Measurements from ENCODE around the gene ARHGAP27.

Gene ARHGAP27

DNA sequence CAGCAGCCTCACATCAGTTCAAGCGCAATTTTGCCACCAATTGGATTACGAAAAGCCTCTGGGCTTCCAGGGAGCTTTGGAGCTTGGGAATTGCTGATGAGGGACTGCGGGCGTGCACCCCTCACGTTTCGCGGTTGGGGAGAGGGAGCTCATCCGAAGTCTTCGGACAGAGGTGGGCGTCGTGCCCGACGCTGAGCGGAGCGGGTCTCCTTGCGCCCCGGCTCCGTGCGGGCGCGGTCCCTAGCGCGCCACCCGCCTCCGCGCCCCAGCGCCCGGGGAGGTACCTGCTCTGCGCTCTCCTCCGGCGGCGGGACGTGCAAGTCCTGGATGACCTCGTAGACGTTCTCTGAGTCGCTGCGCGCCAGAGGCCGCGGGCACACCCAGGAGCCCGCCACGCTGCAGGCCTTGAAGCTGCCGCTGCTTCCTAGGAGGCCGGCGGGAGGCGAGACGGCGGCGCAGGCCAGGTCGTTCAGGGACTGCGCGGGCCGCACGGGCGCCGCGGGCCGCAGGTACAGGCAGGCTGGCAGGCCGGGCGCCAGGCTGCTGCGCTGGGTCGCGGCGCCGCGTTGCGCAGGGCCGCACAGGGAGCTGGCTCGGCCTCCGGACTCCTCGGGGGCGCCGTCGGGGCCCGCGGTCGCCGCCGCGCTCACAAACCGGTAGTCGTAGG is 3.2 kb downstream of the ARHGAP27 start:
- DNase-seq: no peak

DNA sequence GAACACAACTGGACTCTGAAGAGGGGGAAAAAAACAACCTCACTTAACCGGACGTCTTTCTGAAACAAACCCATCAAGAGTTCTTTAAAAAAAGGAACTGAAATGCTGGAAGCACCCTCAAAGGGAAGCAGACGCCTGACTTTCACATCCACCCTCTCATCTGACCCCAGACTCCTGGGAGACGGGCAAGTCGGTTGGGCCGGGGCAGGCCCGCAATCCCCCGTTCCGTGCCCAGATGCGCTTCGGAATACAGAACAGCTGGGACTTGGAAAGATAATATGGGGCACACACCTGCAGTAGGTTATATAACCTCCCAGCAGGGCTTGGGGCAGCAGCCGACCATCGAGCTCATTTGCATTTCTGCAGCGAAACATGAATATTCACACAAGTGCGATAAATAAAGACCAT is 3.7 kb downstream of the ARHGAP27 start:
- no peak for DNase-seq

DNA sequence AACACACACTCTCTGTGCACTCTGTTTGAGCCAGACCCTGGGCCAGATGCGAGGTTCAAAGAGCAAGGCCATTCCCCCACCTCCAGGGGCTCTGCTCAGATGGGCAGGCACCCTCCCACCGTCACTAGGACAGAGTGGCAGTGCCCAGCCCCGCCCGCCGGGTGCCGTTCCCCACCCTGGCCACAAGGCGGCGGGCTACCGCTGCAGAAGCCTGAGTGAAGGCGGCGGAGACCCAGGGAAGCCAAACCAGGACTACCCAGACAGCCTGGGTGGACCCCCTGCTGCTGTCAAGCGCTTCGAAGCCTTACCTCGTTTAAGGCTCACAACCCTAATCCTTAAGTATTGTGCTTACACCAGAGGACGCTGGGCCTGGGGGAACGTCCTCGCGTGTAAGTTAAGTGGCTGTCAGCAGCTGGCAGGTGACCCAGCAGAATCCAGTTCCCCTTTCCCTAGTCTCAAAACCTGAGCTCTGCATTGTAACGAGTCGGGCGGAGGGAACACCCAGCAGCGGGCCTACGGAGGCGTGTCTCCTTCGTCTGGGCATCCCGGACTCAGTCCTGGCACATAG is 4.5 kb downstream of the ARHGAP27 start:
- peak; percentile 73 to 86 (median 82) for DNase-seq

DNA sequence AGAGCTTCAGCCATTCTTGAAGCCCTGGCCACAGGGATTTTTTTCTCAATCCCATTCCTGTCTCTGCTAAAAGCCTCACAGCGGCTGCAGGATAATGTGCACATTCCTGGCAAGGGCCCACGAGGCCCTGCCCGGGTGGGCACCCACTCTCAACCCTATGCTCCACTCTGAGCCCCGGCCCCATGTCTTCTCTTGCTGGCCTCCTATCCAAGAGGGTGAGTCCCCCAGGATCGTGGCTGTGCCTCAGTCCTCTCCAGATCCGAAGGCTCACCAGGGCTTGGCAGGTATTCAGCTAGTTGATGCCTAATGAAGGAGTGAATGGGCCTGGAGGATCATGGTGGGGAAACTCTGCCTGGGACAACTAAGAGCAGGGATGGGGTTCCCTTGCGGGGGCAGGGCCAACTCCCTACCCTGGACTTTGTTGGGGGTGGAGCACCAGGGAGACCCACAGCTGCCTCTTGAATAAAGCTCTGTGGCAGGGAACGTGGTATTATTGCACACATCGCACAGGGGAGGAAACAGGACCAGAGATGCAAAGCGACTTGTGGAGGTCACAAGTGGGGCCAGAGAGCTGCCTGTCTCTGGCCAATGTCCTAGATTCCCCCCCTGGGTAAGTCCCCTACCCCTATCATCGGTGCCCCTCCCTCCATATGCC is 5.4 kb downstream of the ARHGAP27 start:
- no peak for DNase-seq

DNA sequence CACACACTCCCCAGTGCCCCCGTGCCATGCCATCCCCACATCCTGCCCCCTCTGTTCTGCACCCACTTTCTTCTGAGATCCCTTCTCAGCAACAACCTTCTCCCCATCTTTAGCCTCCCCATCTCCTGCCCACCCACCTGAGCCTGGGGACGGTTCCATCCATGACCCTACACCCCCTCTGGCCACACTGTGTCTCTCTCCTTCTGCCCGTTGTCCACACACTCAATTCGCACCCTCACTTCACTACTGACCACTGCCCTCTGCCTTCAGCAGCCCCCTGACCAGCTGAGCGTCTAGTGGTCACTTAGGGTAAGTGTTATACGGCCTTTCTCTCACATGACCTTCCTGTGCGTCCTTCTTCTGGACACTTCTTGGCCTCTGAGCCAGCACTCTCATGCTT is 6.1 kb downstream of the ARHGAP27 start:
- no peak for DNase-seq

DNA sequence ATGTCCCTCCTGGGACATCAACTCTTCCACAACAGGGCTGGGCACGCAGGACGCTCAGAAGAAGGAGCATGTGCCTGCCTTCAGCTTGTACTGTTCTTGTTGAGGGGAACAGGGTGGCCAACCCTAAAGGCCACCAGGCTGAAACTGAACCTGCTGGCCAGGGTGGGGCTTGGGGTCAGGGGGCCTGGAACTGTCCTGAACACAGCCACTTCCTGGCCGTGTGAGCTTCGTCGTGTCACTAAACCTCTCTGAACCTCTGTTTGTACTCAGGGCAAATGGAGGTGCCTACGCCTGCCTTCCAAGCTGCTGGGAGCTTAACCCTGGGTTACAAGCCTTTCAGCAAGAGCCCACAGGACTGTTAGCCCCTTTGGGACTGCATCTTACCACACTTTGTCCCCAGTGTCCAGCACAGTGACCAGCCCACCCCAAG is 6.7 kb downstream of the ARHGAP27 start:
- no peak for DNase-seq

DNA sequence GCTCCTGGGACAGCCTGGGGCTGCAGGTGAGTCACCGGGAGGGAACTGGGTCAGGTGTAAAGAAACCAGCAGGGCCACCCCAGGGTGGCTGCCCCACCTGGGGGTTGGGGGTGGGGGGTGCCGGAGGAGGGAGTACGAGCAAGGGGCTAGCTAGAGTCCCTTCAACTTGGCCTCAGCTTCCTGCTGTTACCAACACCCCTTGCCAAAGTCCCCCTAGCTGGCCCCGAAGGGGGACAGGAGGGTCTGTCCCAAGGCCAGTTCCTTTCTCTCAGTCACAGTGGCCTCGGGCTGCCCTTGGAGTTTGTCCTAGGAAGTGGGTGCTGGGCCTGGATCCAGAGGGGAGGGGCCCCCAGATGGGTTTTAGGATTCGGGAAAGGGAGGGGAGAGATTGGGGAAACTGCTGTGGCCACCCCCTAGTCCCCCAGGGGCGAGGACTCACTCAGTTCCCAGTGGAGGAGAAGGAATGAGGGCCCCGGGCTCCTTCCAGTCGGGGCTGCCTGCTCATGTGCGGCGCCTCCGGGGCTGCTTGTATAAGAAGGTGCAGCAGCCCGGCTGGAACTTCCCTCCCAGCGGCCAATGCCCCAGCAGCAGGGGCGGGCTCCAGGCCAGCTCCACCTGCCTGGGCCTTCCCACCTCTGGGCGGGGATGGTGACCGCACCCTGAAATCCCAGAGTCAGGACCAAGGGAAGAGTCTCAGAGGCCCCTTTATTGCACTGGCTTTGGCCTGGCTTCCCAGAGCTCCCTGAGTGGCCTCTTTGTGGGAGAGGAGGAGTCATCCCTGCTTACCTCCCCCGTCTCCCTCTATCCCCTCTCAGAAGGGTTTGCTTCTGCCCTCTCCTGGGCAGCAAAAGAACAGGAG is 7.3 kb downstream of the ARHGAP27 start:
- peak; percentile 49 to 82 (median 66) for DNase-seq

DNA sequence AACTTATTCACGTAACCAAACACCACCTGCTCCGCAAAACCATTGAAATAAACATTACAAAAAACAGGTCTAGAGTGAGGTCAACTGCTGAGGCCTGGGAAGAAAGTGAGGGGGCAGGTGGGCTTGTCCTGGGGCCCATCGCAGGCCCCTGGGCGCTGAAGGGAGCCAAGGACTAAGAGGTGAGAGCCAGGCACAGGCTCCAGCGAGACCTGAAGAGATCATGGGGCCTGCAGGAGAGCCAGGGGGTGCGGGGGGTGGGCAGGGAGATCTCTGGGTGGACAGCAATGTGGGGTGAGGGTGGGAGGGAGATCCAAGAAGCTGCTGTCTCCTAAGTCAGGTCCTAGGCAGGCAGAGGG is 7.9 kb downstream of the ARHGAP27 start:
- DNase-seq: no peak

DNA sequence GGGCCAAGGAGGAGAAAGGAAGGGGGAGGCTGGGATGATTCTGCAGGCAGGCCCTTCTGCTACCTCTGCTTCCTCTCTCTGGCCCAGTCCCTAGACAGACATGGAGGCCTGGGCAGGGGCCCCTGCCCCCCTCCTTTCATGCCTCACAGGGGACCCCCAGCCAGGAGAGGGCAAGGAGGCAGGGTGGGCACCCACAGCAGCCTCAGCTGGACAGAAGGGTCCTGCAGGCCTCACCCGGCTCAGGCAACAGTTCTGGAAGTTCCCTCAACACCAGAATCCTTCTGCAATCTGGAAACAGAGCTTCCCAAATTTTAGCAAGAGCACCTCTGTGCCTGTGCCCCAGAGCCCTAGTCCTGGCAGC is 8.7 kb downstream of the ARHGAP27 start:
- DNase-seq: no peak

DNA sequence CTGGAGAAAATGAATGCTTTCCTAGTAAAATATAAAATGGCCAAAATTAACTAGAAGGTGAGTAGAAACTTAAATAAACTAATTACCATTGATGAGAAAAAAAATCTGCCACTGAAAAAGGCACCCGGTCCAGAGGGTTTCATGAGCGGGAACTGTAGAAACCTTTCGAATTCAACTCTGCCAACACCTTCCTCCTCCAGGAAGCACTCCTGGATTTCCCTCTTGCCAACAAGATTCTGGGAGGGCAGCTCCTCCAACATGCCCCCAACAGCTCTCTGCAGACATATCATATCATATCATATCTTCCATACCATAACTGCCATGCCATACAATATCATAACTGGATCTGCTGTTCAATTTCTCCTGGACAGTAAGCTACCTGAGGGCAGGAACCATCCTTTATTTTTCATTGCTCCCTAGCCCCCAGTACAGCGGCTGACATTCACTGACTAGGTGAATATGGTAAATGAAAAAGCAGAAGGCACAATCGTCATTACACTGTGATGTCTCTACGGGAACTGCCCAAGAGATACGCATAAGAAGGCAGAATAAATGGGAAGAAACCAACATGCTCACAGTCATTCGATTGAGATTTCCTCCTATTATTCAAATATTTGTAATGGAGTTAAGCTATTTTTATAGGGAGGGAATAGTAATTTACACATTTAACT is 9.2 kb downstream of the ARHGAP27 start:
- DNase-seq: no peak

DNA sequence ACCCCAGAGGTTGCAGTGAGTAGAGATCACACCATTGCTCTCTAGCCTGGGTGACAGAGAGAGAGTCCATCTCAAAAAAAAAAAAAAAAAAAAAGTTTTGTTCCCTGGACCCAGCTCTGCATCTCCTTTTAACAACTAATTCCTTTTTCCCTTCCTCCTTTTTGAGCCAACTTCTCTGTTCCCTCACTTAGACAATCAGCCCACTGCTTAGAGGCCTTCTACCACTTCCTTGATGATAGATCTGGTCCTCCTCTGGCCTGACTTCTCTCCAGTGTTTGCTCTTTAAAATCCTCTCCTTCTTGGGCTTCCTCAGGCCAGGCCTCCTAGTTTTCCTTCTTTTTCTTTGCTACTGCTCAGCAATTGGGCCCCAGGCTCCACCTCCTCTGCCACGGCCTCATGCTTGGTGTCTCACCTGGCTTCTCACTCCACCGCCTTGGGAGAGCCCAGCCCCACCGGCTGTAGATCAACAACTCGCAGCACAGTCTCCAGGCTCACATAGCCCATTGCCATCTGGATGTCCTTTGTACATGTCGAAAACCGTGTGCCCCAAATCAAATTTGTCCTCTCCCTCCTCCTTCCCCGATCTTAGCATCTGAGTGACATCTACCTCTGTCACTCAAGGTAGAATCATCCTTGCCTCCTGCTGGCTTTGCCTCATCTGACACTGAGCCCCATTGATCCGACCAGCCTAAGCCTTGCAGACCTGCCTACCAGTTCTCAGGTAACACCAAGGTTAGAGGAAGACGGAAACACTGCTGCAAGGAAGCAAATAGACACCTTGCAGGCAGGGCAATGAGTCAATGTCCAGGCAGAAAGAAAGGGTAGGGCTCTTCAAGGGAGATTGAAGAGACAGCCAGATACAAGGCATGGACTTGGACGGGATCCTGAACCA is 17.4 kb downstream of the ARHGAP27 start:
- DNase-seq: no peak

DNA sequence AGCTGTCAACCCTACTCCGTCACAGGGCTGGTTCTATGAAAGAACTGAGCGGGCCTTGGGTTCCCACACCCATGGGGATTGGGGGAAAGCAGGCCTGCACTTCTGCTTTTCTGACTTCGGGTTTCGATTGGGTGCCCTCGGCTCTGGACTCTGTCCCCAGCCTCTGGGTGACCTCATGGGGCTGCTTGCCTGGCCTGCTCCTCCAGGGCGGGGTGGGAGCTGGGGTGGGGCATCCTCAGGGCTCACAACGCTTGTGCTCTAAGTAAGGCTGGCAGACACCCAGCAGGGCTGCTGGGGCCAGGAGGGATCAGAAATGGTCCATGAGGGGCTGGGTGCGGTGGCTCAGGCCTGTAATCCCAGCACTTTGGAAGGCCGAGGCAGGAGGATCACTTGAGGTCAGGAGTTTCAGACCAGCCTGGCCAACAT is 19.2 kb downstream of the ARHGAP27 start:
- no peak for DNase-seq

DNA sequence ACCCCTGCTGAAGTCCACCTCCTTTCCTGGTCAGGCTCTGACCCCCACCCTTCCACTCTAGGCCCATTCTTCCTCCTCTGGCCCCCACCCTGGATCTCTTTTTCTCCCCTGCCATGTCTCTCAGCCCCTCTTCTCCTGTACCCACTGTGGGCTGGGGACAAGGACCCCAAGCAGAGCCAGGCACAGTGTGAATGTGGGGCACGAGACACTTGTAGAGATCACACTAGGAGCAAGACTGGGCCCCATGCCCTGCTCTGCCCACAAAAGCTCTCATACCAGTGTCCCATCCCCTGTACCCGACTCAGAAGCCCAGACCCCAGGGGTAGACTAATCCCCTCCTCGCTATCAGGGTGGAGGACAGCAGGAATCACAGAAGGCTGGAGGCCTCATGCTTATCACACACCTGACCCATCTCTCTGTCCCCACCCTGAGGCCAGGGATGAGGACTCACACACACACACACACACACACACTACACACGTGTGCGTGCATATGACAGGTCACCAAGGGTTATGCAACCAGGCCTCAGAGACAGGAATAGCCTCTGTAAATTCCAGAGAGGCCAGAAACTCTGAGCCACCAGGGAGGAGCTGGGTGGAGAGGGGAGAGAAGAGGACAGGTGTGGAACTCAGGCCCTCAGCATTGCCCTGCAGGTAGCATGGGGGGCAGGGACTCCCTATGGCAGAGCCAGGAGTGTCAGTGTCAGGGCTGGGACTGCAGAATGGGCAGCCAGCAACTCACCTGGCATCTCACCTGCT is 21.1 kb downstream of the ARHGAP27 start:
- no peak for DNase-seq

DNA sequence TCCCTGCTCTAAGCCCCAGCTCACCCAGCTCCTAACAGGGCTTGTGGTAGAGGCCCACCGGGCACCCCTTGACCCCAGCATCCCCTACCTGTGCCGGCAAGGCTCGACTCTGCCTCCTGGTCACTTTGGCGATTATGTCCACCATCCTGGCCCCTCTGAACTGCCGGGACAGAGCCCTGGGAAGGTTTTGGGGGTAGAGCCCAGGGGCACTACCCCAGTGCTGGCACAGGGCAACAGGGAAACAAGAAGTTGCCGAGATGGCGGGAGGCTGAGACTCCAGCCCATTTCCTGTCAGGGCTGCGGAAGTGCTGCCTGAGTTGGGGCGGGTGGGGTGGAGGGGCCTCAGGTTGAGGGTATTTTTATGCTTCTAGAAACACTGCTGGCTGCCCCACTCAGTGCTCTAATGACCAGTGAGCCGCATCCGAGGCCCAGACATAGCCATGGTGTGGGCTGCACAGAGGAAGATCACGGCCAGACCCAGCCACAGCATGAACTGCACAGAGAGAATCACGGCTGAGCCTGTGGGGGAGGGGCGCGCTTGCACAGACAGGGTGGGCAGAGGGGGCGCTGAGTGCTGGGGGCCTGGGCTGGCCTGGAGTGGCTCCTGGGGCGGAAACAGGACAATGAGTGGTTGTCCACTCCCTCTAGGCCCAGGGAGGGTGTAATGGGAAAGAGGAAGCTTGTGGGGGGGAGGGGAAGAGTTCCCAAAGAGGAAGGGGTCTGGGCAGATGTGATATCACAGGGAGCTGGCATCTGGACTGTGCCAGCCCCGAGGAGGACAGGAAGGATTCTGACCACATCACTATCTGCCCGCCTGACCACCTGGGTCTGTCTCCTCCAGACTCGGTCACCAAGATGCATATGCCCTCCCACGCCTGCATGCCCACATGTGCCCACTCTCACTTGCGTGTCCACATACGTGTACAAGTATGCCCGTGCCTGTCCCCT is 22.3 kb downstream of the ARHGAP27 start:
- DNase-seq: no peak

DNA sequence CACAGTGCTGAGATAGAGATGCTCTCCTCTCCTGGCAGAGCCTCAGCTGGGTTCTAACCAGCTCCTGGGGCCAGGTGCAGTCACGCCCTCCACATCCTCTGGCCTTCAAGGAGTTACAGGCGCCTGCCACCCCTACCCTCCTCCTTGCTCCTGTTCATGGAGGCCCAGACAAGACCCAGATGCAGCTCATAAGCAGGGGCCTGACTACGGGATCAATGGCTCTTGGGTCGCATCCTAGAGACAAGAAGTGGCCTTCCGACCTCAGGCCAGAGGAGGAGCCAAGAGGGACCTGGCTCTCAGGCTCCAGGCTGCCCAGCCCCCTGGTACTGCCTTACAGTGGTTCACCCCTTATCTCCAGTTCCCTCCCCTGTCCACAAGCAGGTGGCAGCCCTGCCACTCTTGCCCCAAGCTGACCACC is 23.0 kb downstream of the ARHGAP27 start:
- DNase-seq: no peak

DNA sequence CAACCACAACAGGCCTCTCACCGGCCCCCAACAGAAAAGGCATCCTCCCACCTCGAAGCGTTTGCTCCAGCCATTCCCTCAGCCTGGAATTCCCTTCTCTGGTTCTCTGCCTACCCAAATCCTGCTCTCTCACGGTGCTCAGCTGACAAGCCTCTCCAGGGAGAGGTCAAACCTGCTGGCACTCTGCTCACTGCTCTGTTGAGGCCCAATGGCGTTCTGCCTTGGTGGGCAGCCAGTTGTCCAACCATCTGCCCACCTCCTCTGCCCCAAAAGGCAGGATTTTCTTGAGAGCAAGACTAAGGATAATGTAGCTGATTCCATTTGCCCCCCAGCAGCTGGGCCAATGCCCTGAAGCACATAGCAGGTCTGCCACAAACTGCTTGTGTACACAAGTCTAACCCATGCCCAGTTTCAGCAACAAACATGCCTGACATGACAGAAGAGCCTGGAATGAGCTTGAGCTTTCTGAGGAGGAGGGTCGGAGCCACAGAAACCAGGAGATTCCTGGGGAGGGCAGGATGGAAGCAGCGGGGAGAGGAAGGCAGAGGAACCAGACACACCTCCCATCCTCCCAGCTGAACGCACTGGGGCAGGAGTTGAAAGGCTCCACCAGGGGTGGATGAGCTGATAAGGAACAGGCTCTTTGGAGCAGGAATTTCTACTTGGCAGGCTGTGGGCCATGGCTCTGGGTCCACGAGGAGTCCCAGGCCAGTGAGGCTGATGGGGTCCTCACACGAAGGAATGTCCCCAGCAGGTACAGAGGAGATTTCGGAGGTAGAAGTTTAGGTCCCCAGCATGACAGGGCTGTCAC is 23.9 kb downstream of the ARHGAP27 start:
- DNase-seq: no peak

DNA sequence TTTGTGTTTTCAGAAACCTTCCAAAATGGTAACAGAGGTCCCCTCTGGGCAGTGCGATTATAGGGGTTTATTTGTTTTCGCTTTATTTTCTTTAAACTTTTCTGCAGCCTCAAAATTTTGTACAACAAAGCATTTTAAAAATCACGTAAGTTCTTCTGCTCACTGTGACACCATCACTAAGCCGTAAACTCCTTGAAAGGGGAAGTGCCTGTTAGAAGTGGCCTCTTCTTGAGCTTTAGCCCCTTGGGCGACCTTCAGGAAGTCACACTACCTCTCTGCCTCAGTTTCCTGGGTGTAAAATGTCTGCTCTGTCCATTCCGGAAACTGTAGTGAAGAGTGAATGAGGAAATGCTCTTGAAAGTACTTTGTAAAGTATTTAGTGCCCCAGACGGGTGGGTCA is 26.6 kb downstream of the ARHGAP27 start:
- no peak for DNase-seq

DNA sequence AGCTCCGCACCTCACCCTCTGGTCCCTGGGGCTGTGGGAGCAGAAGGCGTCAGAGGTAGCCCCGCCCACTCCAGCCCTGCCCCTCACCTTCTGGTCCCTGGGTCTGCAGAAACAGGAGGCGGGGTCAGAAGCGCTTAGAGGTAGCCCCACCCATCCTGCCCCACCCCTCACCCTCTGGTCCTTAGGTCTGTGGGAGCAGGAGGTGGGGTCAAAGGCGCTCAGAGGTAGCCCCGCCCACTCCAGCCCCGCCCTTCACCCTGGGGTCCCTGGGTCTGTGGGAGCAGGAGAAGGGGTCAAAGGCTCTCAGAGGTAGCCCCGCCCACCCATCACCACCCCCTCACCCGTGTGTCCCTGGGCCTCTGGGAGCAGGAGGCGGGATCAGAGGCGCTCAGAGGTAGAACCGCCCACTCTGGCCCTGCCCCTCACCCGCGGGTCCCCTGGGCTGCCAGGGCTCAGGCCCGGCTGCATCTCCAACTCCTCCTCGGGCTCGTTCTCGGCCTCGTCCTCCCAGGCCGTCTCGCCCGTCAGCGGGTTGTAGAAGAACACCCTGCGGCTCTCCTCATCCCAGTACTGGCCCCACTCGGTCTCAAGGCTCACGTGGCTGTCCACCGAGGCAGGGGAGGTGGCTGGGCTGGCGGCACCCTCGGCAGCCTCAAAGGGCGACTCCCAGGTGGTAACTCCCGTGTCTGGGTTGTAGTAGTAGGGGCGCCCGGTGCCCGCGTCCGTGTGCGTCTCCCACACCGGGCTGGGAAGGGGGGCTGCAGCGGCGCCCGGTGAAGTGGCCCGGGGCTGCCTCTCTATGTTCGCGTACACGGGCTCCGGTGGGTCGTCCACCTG is 27.2 kb downstream of the ARHGAP27 start:
- DNase-seq: no peak

Measured in NCI-H1417 (cell line).